PFSK-1 (cell line): ENCODE data around the gene MKKS. TPM values are rescaled to one million over a fixed set of nuclear protein-coding genes. Genes with fewer than 3 reads are reported as not detected.

Experiments used
- FOXP2 ChIP-seq: optimal IDR thresholded peaks from 2 replicates; pipeline ENCODE3; 2011; ENCODE audit warnings: borderline replicate concordance, control low read depth, inconsistent platforms; ENCODE audit not compliant: insufficient read depth; ENCODE audit errors: extremely low read length, extremely low read depth
- POLR2AphosphoS5 ChIP-seq: IDR thresholded peaks from 2 replicates; pipeline ENCODE4 v1.6.1; 2012; ENCODE audit warnings: low read depth, mild to moderate bottlenecking, control low read depth, low read length, moderate library complexity
- REST ChIP-seq, 2 experiments: IDR thresholded peaks; 2 replicates each; pipeline versions ENCODE4 v1.6.1 to v1.8.0; 2011 to 2012; ENCODE audit warnings: low read depth in 2 of 2, low read length in 2 of 2, control low read depth in 1 of 2, inconsistent platforms in 1 of 2, mild to moderate bottlenecking in 1 of 2, moderate library complexity in 1 of 2; ENCODE audit not compliant: insufficient read depth in 1 of 2
- SIN3A ChIP-seq: IDR thresholded peaks from 2 replicates; pipeline ENCODE4 v1.6.1; 2012; ENCODE audit warnings: mild to moderate bottlenecking, low read length, moderate library complexity, borderline replicate concordance; ENCODE audit not compliant: insufficient read depth
- TAF1 ChIP-seq: IDR thresholded peaks from 2 replicates; pipeline ENCODE4 v1.6.1; 2012; ENCODE audit warnings: low read length, control low read depth, borderline replicate concordance; ENCODE audit not compliant: insufficient read depth
- polyA plus RNA-seq: library from polyadenylated mRNA; unstranded; fragments of >200 nt; gene quantifications from one replicate; pipeline ENCODE4 v1.2.1, GENCODE V29; 2012; ENCODE audit warnings: low read depth, missing spikeins; ENCODE audit not compliant: insufficient read length

The MKKS gene
- polyA plus RNA-seq: 13.6 TPM

GRCh38 chr20:10433623-10434466 lies at the start of gene MKKS:
Gene MKKS, minus strand, starts transcription at chr20:10434222. Its CDS starts 20,708 bp downstream, at chr20:10413514.
- TF ChIP-seq POLR2AphosphoS5 (peak; percentile 42), REST (IDR thresholded peaks at IDR 0.05; ENCODE audit: insufficient read depth in 1 of 2, low read depth in 2 of 2, low read length in 2 of 2) (no peak), FOXP2 (no peak)

- TF ChIP-seq FOXP2 (no peak), SIN3A (no peak), TAF1 (no peak), REST (IDR thresholded peaks at IDR 0.05; ENCODE audit: insufficient read depth in 1 of 2, low read depth in 2 of 2, low read length in 2 of 2) (no peak), POLR2AphosphoS5 (no peak)
These were observed 49.7 kb upstream of the MKKS start for GRCh38 chr20:10483691-10484090.

- TF ChIP-seq FOXP2 (no peak), TAF1 (no peak), REST (IDR thresholded peaks at IDR 0.05; ENCODE audit: insufficient read depth in 1 of 2, low read depth in 2 of 2, low read length in 2 of 2) (no peak), POLR2AphosphoS5 (no peak), SIN3A (no peak)
These were observed 47.7 kb upstream of the MKKS start for GRCh38 chr20:10481676-10482075.

- TF ChIP-seq SIN3A: no peak
- TF ChIP-seq REST (IDR thresholded peaks at IDR 0.05; ENCODE audit: insufficient read depth in 1 of 2, low read depth in 2 of 2, low read length in 2 of 2): no peak
- no peak for TF ChIP-seq FOXP2
- TF ChIP-seq POLR2AphosphoS5: no peak
- TF ChIP-seq TAF1: no peak
These were observed 44.9 kb upstream of the MKKS start for GRCh38 chr20:10478930-10479329.
